Testis (tissue), 2 donors: ENCODE measurements around the gene KRI1.

Experiments
- CTCF ChIP-seq, 3 experiments: fragments of 450-650 bp in 2 of 3; fragments of 200-600 bp in 1 of 3; sonication (generic) in 1 of 3; IDR thresholded peaks; one replicate each; pipeline ENCODE4 v1.5.1; 2016 to 2019; ENCODE audit warnings: antibody characterized with exemption in 3 of 3, mild to moderate bottlenecking in 2 of 3, moderate library complexity in 1 of 3
- POLR2A ChIP-seq: fragments of 450-650 bp; IDR thresholded peaks from one replicate; pipeline ENCODE4 v1.6.1; 2017; ENCODE audit warnings: antibody characterized with exemption, mild to moderate bottlenecking, moderate library complexity

GRCh38 chr19:10525636-10526035 is 40.2 kb downstream of the KRI1 start:
- TF ChIP-seq POLR2A (no peak), CTCF (IDR thresholded peaks at IDR 0.05) (no peak)
